ENCODE results near the gene RAB3GAP2.
"Not testable (repeated sequence)": the region's sequence is repeated elsewhere in the genome, so short reads cannot be mapped to it uniquely, and the experiment has no call there.

RAB3GAP2 gene

GRCh38 chr1:220236278-220236677 is 36.0 kb downstream of the RAB3GAP2 start:
- DNase-seq: not testable (repeated sequence)

- DNase-seq: no peak
Observed at GRCh38 chr1:220235462-220235861, 36.8 kb downstream of the RAB3GAP2 start.

GRCh38 chr1:220233927-220234326 is 38.3 kb downstream of the RAB3GAP2 start:
- DNase-seq: no peak

GRCh38 chr1:220229771-220230170 is 42.5 kb downstream of the RAB3GAP2 start:
- no peak for DNase-seq

GRCh38 chr1:220227393-220227792 is 44.9 kb downstream of the RAB3GAP2 start:
- no peak for DNase-seq

- DNase-seq: no peak
Observed at GRCh38 chr1:220226752-220227151, 45.5 kb downstream of the RAB3GAP2 start.

- DNase-seq: no peak
Observed at GRCh38 chr1:220225957-220226356, 46.3 kb downstream of the RAB3GAP2 start.

- DNase-seq: no peak
Observed at GRCh38 chr1:220224611-220225124, 47.6 kb downstream of the RAB3GAP2 start.

GRCh38 chr1:220224033-220224432 is 48.2 kb downstream of the RAB3GAP2 start:
- DNase-seq: no peak

- no peak for DNase-seq
Observed at GRCh38 chr1:220222939-220223338, 49.3 kb downstream of the RAB3GAP2 start.

- DNase-seq: no peak
Observed at GRCh38 chr1:220221670-220222069, 50.6 kb downstream of the RAB3GAP2 start.

- no peak for DNase-seq
Observed at GRCh38 chr1:220221269-220221668, 51.0 kb downstream of the RAB3GAP2 start.

- not testable (repeated sequence) for DNase-seq
Observed at GRCh38 chr1:220220699-220221040, 51.6 kb downstream of the RAB3GAP2 start.

GRCh38 chr1:220219865-220220698 is 52.2 kb downstream of the RAB3GAP2 start:
- DNase-seq: no peak

GRCh38 chr1:220219136-220219442 is 53.2 kb downstream of the RAB3GAP2 start:
- no peak for DNase-seq

GRCh38 chr1:220218397-220219135 is 53.7 kb downstream of the RAB3GAP2 start:
- peak; percentile 36 to 44 for DNase-seq

GRCh38 chr1:220217383-220217988 is 54.8 kb downstream of the RAB3GAP2 start:
- DNase-seq: no peak

- DNase-seq: no peak
Observed at GRCh38 chr1:220213382-220213983, 58.8 kb downstream of the RAB3GAP2 start.

- DNase-seq: no peak
Observed at GRCh38 chr1:220207411-220207810, 64.8 kb downstream of the RAB3GAP2 start.

- DNase-seq: not testable (repeated sequence)
Observed at GRCh38 chr1:220204758-220205157, 67.5 kb downstream of the RAB3GAP2 start.

- DNase-seq: no peak
Observed at GRCh38 chr1:220203816-220204215, 68.4 kb downstream of the RAB3GAP2 start.

- no peak for DNase-seq
Observed at GRCh38 chr1:220198186-220199005, 73.9 kb downstream of the RAB3GAP2 start.
